ENCODE results near the gene NMNAT3.

GRCh38 chr3:139541532-139542288 lies 136.1 kb downstream of the NMNAT3 start:
- TF ChIP-seq, protein P1, sequence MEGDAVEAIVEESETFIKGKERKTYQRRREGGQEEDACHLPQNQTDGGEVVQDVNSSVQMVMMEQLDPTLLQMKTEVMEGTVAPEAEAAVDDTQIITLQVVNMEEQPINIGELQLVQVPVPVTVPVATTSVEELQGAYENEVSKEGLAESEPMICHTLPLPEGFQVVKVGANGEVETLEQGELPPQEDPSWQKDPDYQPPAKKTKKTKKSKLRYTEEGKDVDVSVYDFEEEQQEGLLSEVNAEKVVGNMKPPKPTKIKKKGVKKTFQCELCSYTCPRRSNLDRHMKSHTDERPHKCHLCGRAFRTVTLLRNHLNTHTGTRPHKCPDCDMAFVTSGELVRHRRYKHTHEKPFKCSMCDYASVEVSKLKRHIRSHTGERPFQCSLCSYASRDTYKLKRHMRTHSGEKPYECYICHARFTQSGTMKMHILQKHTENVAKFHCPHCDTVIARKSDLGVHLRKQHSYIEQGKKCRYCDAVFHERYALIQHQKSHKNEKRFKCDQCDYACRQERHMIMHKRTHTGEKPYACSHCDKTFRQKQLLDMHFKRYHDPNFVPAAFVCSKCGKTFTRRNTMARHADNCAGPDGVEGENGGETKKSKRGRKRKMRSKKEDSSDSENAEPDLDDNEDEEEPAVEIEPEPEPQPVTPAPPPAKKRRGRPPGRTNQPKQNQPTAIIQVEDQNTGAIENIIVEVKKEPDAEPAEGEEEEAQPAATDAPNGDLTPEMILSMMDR (IDR thresholded peaks at IDR 0.05): no peak
- TF ChIP-seq POLR2A (IDR thresholded peaks at IDR 0.05): no peak

All from right lobe of liver (tissue), 4 donors.